Thoracic aorta (tissue), 2 donors: ENCODE results near the gene USHBP1. TPM values are rescaled to one million over a fixed set of nuclear protein-coding genes. Genes with fewer than 3 reads are reported as not detected.

Source experiments
- ATAC-seq: fragments of 150-250 bp; one replicate; pipeline ENCODE4 v1.8.0; 2017; ENCODE audit warnings: low read depth; ENCODE audit not compliant: insufficient number of reproducible peaks, low FRiP score
- DNase-seq: peaks from one replicate; pipeline ENCODE4 v3.0.0-alpha.2; 2020; ENCODE audit warnings: low spot score
- H3K27ac ChIP-seq, 2 donors: fragments of 200-600 bp; sonication (generic); 1 replicate in 1 of 2; 2 replicates in 1 of 2; pipeline ENCODE4 v1.5.1; 2016; ENCODE audit warnings: mild to moderate bottlenecking in 2 of 2, moderate library complexity in 2 of 2
- H3K27me3 ChIP-seq: fragments of 200-600 bp; sonication (generic); replicated peaks from 2 replicates; pipeline ENCODE4 v1.6.0; 2016; ENCODE audit warnings: mild to moderate bottlenecking; ENCODE audit not compliant: insufficient read depth
- H3K36me3 ChIP-seq: fragments of 200-600 bp; sonication (generic); one replicate; pipeline ENCODE4 v1.5.1; 2016
- H3K4me1 ChIP-seq, 2 donors: fragments of 200-600 bp; sonication (generic); 1 replicate in 1 of 2; 2 replicates in 1 of 2; pipeline versions ENCODE4 v1.5.1 to v1.6.0; 2016; ENCODE audit warnings: low read depth in 2 of 2, mild to moderate bottlenecking in 1 of 2; ENCODE audit not compliant: control insufficient read depth in 1 of 2
- H3K4me3 ChIP-seq: fragments of 200-600 bp; sonication (generic); 2 replicates; pipeline ENCODE4 v1.5.1; 2016; ENCODE audit warnings: mild to moderate bottlenecking
- H3K9me3 ChIP-seq: fragments of 200-600 bp; sonication (generic); 2 replicates; pipeline ENCODE4 v1.5.1; 2016
- CTCF ChIP-seq: fragments of 200-600 bp; sonication (generic); IDR thresholded peaks from one replicate; pipeline ENCODE4 v1.5.1; 2019; ENCODE audit warnings: antibody characterized with exemption
- total RNA-seq, 2 donors: library from RNA; depleted of rRNA; stranded (reverse); fragments of >200 nt; gene quantifications; one replicate each; pipeline versions ENCODE4 v1.1.0 to v1.2.3, GENCODE V29; 2016

USHBP1 gene
- total RNA-seq, 2 donors from 2014 or later, result 3.5 to 4.0 TPM

GRCh38 chr19:17227798-17228367, 36.7 kb downstream of the USHBP1 start:
- DNase-seq, result no peak
- no peak for ATAC-seq
- H3K27me3 ChIP-seq, result no peaks in the 10 kb centered on the region
- H3K27ac ChIP-seq, result no peak overlapping the region
- no peaks in the 10 kb centered on the region for H3K9me3 ChIP-seq
- H3K4me1 ChIP-seq, result peaks cover 0 to 20% of the 10 kb centered on the region in 2 donors
- no peak for TF ChIP-seq CTCF
- H3K36me3 ChIP-seq, result peaks cover 5% of the 10 kb centered on the region
- H3K4me3 ChIP-seq, result no peak overlapping the region

GRCh38 chr19:17226002-17226933, 38.3 kb downstream of the USHBP1 start, which contains the start of gene OCEL1:
Gene OCEL1, plus strand, starts transcription at chr19:17226226. Its CDS starts 22 bp downstream, at chr19:17226248.
- H3K27ac ChIP-seq, result peak within 1 kb of the TSS; percentile 70 to 82
- H3K36me3 ChIP-seq, result peaks cover 5% of the 10 kb centered on the region
- no peaks in the 10 kb centered on the region for H3K27me3 ChIP-seq
- H3K4me3 ChIP-seq, result peak within 1 kb of the TSS; percentile 93
- peaks cover 0 to 20% of the 10 kb centered on the region in 2 donors for H3K4me1 ChIP-seq
- ATAC-seq (peak; percentile 96), DNase-seq (peak; percentile 95)
- no peak for TF ChIP-seq CTCF
- no peaks in the 10 kb centered on the region for H3K9me3 ChIP-seq

- no peak for TF ChIP-seq CTCF
- DNase-seq (no peak), ATAC-seq (no peak)
- H3K4me3 ChIP-seq, result peak overlapping the region; percentile 93
- H3K4me1 ChIP-seq, result peaks cover 0 to 24% of the 10 kb centered on the region in 2 donors
- H3K27me3 ChIP-seq, result no peaks in the 10 kb centered on the region
- H3K27ac ChIP-seq, result no peak overlapping the region
- H3K36me3 ChIP-seq, result peaks cover 3% of the 10 kb centered on the region
- H3K9me3 ChIP-seq, result no peaks in the 10 kb centered on the region
Observed at GRCh38 chr19:17225053-17225452, 39.5 kb downstream of the USHBP1 start.

DNA sequence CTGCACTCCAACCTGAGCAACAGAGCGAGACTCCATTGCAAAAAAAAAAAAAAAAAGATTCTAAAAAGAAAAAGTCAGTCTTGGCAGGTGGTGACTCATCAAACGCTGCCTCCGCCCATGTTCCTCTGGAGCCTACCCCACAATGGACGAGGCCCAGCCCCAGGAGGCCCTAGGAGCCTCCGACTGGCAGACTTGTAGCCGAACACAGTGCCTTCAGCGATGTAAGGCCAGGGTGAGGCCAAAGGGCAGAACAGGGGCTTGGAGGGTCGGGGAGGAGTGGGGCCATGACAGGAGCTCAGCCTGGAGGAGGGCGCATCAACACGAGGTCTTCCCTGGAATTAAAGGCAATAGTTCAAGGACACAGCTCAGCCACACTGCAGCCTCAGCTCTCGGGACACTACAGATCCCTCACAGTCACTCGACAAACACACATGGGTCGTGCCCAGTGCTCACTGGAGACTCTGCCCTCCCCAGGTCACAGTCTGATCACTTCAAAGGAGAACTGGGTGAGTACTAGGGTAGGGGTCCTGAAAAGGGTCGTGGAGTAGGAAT, 44.3 kb downstream of the USHBP1 start:
- DNase-seq, result no peak
- ATAC-seq, result no peak
- Histone ChIP-seq H3K36me3 (peaks cover 19% of the 10 kb centered on the region), H3K4me3 (no peak overlapping the region), H3K4me1 (peaks cover 3 to 15% of the 10 kb centered on the region in 2 donors), H3K27ac (peak overlapping the region in 1 of 2 donors; percentile 29), H3K27me3 (no peaks in the 10 kb centered on the region), H3K9me3 (no peaks in the 10 kb centered on the region)
- TF ChIP-seq CTCF, result no peak

DNA sequence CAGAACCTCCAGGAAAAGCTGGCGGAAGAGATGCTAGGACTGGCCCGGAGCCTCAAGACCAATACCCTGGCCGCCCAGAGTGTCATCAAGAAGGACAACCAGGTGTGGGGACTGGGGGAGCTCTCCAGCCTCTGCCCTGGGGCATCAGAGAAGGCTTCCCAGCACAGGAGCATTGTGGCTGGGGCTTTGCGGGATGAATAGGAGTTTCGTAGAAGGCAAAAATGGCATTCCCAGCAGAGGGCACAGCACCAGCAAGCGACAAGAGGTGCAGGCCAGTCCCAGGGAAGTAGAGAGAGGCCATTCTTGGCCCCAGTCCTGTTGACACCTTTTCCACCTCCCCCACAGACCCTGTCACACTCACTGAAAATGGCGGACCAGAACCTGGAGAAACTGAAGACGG, 45.3 kb downstream of the USHBP1 start:
- Histone ChIP-seq H3K4me1 (peaks cover 3 to 21% of the 10 kb centered on the region in 2 donors), H3K9me3 (no peaks in the 10 kb centered on the region), H3K36me3 (peaks cover 19% of the 10 kb centered on the region), H3K27ac (no peak overlapping the region), H3K4me3 (no peak overlapping the region), H3K27me3 (no peaks in the 10 kb centered on the region)
- ATAC-seq (no peak), DNase-seq (no peak)
- no peak for TF ChIP-seq CTCF
